Effector CD8-positive, alpha-beta T cell (primary cell): ENCODE measurements around the gene PIP4K2C.
"Not testable (repeated sequence)": the region's sequence is repeated elsewhere in the genome, so short reads cannot be mapped to it uniquely, and the experiment has no call there.

Experiments used
- DNase-seq: peaks from one replicate; lab custom pipeline; 2025; lab: John Stamatoyannopoulos, UW

Gene PIP4K2C

GRCh38 chr12:57584690-57585089 is 6.3 kb upstream of the PIP4K2C start:
- no peak for DNase-seq

- DNase-seq: no peak
These were observed 5.8 kb upstream of the PIP4K2C start for GRCh38 chr12:57585156-57585555.

- no peak for DNase-seq
These were observed 4.9 kb upstream of the PIP4K2C start for GRCh38 chr12:57586128-57586527.

GRCh38 chr12:57586832-57587429 is 4.1 kb upstream of the PIP4K2C start:
- no peak for DNase-seq

- not testable (repeated sequence) for DNase-seq
These were observed 1.9 kb upstream of the PIP4K2C start for GRCh38 chr12:57588951-57589610.

- no peak for DNase-seq
These were observed 521 bp upstream of the PIP4K2C start for GRCh38 chr12:57590479-57590863.

- no peak for DNase-seq
These were observed 862 bp downstream of the PIP4K2C start for GRCh38 chr12:57591782-57592325.

GRCh38 chr12:57592551-57593165 is 1.7 kb downstream of the PIP4K2C start:
- DNase-seq: no peak

GRCh38 chr12:57593187-57593586 is 2.2 kb downstream of the PIP4K2C start:
- DNase-seq: no peak

GRCh38 chr12:57600395-57600794 is 9.4 kb downstream of the PIP4K2C start:
- DNase-seq: no peak

- DNase-seq: no peak
These were observed 11.6 kb downstream of the PIP4K2C start for GRCh38 chr12:57602544-57602943.

- DNase-seq: no peak
These were observed 12.3 kb downstream of the PIP4K2C start for GRCh38 chr12:57603324-57603723.

- DNase-seq: no peak
These were observed 12.9 kb downstream of the PIP4K2C start for GRCh38 chr12:57603815-57604453.

- DNase-seq: peak; percentile 21
These were observed 13.5 kb downstream of the PIP4K2C start, which contains the start of gene DTX3 for GRCh38 chr12:57604454-57604991. TSS of gene DTX3 (plus strand) at chr12:57604824. CDS start at chr12:57606518, 1,694 bp downstream.

GRCh38 chr12:57604992-57605810 is 14.2 kb downstream of the PIP4K2C start:
- DNase-seq: no peak

GRCh38 chr12:57605811-57606311 is 14.9 kb downstream of the PIP4K2C start:
- no peak for DNase-seq

GRCh38 chr12:57606399-57606798 is 15.4 kb downstream of the PIP4K2C start:
- no peak for DNase-seq

- DNase-seq: no peak
These were observed 15.8 kb downstream of the PIP4K2C start for GRCh38 chr12:57606821-57607220.

- no peak for DNase-seq
These were observed 17.1 kb downstream of the PIP4K2C start for GRCh38 chr12:57607958-57608663.

GRCh38 chr12:57609101-57609780 is 18.2 kb downstream of the PIP4K2C start:
- no peak for DNase-seq
